GM19351 (cell line): ENCODE data around the gene MGAT3.

Experiments
- ATAC-seq: cut with Tn5 transposase; IDR thresholded peaks from one replicate; pipeline ENCODE4 v1.9.1; 2021; ENCODE audit warnings: mild to moderate bottlenecking, moderate library complexity; ENCODE audit not compliant: unreplicated experiment

Gene MGAT3

DNA sequence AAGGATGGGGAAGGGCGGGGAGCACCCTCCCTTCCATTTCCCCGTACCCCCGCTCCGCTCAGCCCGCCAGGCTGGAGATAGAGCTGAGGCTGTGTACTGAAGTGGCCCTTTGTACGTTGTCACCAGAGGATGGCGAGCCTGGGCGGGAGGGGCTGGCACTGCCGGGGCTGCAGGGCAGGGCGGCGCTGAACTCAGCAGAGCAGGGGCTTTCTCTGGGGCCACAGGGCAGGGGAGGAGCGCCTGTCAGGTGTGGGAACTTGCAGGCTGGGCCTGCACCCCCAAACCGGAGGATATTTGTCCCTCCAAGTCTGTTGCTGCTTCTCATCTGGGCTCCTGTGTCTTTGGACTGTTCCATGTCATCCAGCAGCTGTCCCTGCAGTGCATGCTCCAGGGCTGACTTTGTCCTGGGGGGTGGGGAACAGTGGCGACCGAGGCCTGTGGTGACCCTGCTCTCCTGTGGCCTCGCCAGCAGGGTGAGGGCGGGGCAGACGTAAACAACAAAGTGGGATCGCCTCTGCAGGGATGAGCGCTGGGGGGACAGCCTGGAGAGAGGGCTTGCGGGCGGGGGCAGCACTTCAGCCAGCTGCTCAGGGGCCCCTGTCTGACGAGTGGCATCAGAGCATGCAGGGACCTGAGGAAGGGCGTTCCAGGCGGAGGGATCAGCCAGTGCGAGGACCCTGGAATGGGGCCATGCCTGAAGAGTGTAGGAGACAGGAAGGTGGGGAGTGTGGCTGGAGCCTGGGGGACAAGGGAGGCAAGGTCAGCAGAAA, 13.1 kb downstream of the MGAT3 start:
- no peak for ATAC-seq

DNA sequence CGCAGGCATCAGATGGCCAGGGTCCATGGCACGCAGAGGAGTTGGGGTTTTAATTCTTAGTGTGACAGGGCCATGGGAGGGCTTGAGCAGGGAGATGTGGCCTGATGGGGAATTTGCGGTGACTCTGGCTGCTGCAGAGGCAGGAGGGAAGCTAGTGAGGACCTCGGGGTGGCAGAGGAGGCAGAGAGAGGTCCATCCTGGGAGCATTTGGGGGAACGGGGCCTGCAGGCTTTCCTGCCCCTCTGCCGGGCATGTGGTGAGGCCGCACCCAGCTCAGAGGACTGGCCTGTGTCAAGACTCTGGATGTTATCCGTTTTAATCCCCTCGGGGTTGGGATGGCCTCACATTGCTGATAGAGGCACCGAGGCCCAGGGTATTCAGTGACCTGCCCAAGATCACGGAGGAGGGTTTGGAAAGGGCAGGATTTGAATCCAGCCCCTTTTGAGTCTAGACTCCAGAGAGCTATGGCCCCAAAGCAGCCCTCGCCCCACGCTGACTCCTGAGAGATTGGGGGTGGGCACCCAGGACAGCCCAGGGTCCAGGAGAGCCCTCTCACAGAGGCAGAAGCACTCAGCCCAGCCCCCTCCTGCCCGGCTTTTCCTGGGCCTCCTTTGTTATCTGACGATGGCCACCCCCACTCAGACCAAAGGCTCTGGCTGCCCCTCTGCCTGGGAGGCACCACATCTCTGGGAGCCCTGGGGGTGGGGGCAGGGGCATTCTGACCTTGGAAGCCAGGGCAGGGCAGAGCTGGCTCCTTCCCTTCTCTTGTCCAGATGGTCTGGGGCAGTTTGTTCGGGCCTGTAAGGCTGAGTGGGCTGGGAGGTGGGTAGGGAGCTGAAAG, 13.9 kb downstream of the MGAT3 start:
- ATAC-seq: no peak

- ATAC-seq: no peak
Measured at GRCh38 chr22:39471381-39472141, 14.7 kb downstream of the MGAT3 start.

- no peak for ATAC-seq
Measured at GRCh38 chr22:39472570-39473556, 16.1 kb downstream of the MGAT3 start.

- no peak for ATAC-seq
Measured at GRCh38 chr22:39473851-39474250, 17.0 kb downstream of the MGAT3 start.

- ATAC-seq: no peak
Measured at GRCh38 chr22:39474351-39475111, 17.7 kb downstream of the MGAT3 start.

DNA sequence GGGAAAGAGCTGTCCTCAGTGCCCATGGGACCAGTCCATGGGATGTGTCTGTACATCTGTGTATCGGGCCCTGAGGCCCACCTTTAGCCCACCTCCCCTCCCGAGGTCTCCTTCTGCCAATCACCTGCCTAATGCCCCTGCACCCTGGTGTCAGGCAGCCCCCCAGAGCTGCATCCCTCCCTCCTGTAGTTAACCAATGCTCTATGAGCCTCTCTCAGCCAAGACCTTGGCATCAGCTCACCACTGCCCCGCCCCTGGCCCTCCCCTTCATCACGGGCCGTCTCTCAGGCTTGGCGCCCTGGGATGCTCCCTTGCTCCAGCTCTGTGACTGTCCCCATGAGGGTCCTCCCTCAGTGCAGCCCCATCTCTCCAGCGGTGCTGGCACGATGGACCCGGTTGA, 18.5 kb downstream of the MGAT3 start:
- ATAC-seq: no peak

- no peak for ATAC-seq
Measured at GRCh38 chr22:39475902-39476301, 19.1 kb downstream of the MGAT3 start.

DNA sequence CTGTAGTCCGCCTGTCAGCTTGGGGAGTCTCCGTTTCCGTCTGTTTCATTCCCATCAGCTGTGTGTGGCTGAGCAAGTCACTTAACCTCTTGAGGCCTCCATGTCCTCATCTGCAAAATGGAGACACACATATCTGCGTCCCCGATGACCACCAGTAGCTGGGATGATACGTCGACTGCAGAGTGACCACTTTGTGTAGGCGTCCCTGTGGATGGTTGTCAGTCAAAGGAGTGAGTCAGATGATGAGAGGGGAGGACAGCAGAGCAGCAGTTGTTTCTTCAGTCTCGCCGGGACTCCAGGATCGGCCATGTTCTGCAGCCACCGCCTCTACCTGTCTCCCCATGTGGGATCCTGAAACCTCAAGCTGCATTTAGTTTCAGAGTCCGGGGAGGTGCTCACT, 19.9 kb downstream of the MGAT3 start:
- ATAC-seq: no peak

GRCh38 chr22:39477542-39477941, 20.7 kb downstream of the MGAT3 start:
- ATAC-seq: no peak

- no peak for ATAC-seq
Measured at GRCh38 chr22:39478441-39478850, 21.6 kb downstream of the MGAT3 start.

GRCh38 chr22:39479254-39479653, 22.4 kb downstream of the MGAT3 start:
- no peak for ATAC-seq

GRCh38 chr22:39480557-39480956, 23.7 kb downstream of the MGAT3 start:
- no peak for ATAC-seq

DNA sequence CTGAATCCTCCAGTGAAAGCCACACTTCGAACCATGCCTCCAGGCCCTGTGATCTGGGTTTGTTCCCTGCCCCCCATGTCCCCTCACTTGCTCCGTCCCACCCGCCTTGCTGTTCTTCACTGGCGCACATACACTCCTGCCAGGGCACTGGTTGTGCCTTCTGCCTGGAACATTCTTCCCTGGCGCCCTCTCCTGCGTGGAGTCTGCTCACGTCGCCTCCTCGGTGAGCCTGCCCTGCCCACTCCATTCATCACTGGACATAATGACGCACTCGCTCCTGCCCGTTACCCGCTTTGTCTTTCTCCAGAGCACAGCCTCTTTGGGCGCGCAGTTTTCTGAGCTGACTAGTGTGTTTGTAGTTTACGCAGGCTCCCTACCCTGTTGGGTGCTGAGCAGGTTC, 24.2 kb downstream of the MGAT3 start:
- no peak for ATAC-seq

DNA sequence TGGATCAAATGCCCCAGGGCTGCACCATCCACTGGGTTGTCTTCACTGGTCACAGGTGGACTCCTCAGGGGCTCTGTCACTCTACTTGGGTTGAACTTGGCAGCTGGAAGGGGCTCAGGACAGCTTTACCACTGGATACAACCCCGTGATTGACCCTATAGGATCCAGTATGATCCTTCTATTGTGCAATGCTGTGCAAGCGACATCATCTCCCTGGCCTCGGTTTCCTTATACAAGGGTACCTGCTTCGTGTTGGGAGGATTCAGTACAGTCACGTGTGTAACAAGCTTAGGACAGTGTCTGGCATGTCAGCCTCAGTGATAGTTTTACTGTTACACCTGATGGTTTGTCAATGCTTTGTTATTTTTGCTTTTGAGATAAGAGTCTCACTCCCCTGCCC, 24.8 kb downstream of the MGAT3 start:
- no peak for ATAC-seq

GRCh38 chr22:39482768-39483167, 26.0 kb downstream of the MGAT3 start:
- ATAC-seq: no peak

- ATAC-seq: no peak
Measured at GRCh38 chr22:39486951-39487825, 30.4 kb downstream of the MGAT3 start.

- no peak for ATAC-seq
Measured at GRCh38 chr22:39487826-39488520, 31.2 kb downstream of the MGAT3 start.
